B cell (primary cell): ENCODE measurements around the gene FGFR3.

Experiments
- CTCF ChIP-seq: fragments of 200-600 bp; IDR thresholded peaks from one replicate; pipeline ENCODE4 v1.8.0; 2022; ENCODE audit warnings: antibody characterized with exemption, mild to moderate bottlenecking
- EZH2 ChIP-seq: IDR thresholded peaks from 2 replicates; pipeline ENCODE4 v1.6.1; 2012; ENCODE audit warnings: borderline replicate concordance, low read depth, mild to moderate bottlenecking, moderate library complexity, low read length; ENCODE audit not compliant: insufficient read depth, poor library complexity, severe bottlenecking

GRCh38 chr4:1755297-1755696 is 37.8 kb upstream of the FGFR3 start:
- TF ChIP-seq CTCF (no peak), EZH2 (no peak)
